ENCODE results near the gene AUTS2.

DNA sequence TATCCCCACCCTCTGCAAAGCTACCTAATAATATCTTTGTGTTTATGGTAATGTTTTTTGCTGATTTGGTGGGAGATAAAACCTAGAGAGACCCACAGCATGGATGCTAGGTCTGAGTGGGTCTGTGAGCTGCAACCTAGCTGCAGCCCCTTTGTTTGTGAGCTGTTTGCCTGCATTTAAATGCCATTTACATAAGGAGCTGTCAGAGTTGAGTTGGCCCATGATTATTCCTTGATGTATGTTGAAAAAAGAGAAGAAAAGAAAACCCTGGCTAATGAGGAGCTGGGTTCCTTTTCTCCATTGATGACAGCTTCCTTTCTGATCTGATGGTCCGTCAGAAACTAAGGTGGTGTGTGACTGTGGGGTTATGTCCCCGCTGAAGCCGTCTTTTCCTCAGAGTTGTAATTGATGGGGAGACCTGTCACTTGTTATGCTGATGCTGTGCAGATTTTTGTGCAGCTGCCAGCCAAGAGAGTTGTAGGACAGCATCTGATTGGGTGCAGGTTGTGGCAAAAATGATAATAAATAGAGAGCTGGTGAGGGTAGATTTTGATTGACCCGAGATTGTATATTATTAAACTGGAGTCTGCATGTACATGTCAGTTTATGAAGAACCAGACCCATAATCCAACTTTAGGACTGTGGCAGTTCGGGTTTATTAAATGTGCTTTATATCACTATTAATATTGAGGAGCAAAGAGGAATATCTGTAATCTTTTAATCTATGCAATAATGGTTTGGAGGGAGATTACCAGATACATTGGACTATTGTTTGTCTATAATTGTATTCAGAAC lies 219.8 kb downstream of the AUTS2 start:
- TF ChIP-seq TAF1 (IDR thresholded peaks at IDR 0.05; ENCODE audit: borderline replicate concordance, low read depth, low read length) (no peak), POLR2A (IDR thresholded peaks at IDR 0.05; ENCODE audit: low read depth, low read length) (no peak)
